Measurements from ENCODE around the gene ORM2. TPM values are rescaled to one million over a fixed set of nuclear protein-coding genes. Genes with fewer than 3 reads are reported as not detected.
A peak's percentile ranks its signal among the peaks of the same experiment; 100 is the strongest.
"Not testable (repeated sequence)": the region's sequence is repeated elsewhere in the genome, so short reads cannot be mapped to it uniquely, and the experiment has no call there.

The ORM2 gene
- total RNA-seq, result not detected

GRCh38 chr9:114329625-114330022 is at the start of gene ORM2:
Gene ORM2, plus strand, starts transcription at chr9:114329869. Its CDS starts 36 bp downstream, at chr9:114329905.
- not testable (repeated sequence) for DNase-seq (ENCODE audit: low spot score in 2 of 2); FAIRE-seq

- FAIRE-seq (no peak), DNase-seq (ENCODE audit: low spot score in 2 of 2) (no peak)
Observed at GRCh38 chr9:114280636-114281472, 48.8 kb upstream of the ORM2 start.

GRCh38 chr9:114281473-114282103 is 48.1 kb upstream of the ORM2 start:
- DNase-seq (ENCODE audit: low spot score in 2 of 2), result no peak

GRCh38 chr9:114282104-114282485 is 47.6 kb upstream of the ORM2 start:
- no peak for FAIRE-seq

More at GRCh38 chr9:114281473-114282103, 48.1 kb upstream of the ORM2 start:
- FAIRE-seq, result no peak

GRCh38 chr9:114282507-114282906 is 47.2 kb upstream of the ORM2 start:
- DNase-seq (ENCODE audit: low spot score in 2 of 2) (no peak), FAIRE-seq (no peak)

More at GRCh38 chr9:114282104-114282485, 47.6 kb upstream of the ORM2 start:
- DNase-seq (ENCODE audit: low spot score in 2 of 2), result no peak

GRCh38 chr9:114282926-114283325 is 46.7 kb upstream of the ORM2 start:
- DNase-seq (ENCODE audit: low spot score in 2 of 2), result no peak
- no peak for FAIRE-seq

GRCh38 chr9:114283551-114284111 is 46.0 kb upstream of the ORM2 start:
- DNase-seq (ENCODE audit: low spot score in 2 of 2) (no peak), FAIRE-seq (no peak)

- FAIRE-seq, result no peak
Observed at GRCh38 chr9:114284316-114285060, 45.2 kb upstream of the ORM2 start.

GRCh38 chr9:114285166-114285867 is 44.4 kb upstream of the ORM2 start:
- FAIRE-seq (no peak), DNase-seq (ENCODE audit: low spot score in 2 of 2) (no peak)

More at GRCh38 chr9:114284316-114285060, 45.2 kb upstream of the ORM2 start:
- no peak for DNase-seq (ENCODE audit: low spot score in 2 of 2)

- no peak for FAIRE-seq
- DNase-seq (ENCODE audit: low spot score in 2 of 2), result no peak
Observed at GRCh38 chr9:114286146-114286679, 43.5 kb upstream of the ORM2 start.

- FAIRE-seq, result no peak
- DNase-seq (ENCODE audit: low spot score in 2 of 2), result no peak
Observed at GRCh38 chr9:114287001-114287762, 42.5 kb upstream of the ORM2 start.

- FAIRE-seq (no peak), DNase-seq (ENCODE audit: low spot score in 2 of 2) (no peak)
Observed at GRCh38 chr9:114287763-114288192, 41.9 kb upstream of the ORM2 start.

GRCh38 chr9:114288193-114289091 is 41.2 kb upstream of the ORM2 start:
- no peak for FAIRE-seq

GRCh38 chr9:114289106-114289505 is 40.6 kb upstream of the ORM2 start:
- no peak for FAIRE-seq

More at GRCh38 chr9:114288193-114289091, 41.2 kb upstream of the ORM2 start:
- DNase-seq (ENCODE audit: low spot score in 2 of 2), result no peak

GRCh38 chr9:114289571-114290481 is 39.8 kb upstream of the ORM2 start:
- FAIRE-seq (no peak), DNase-seq (ENCODE audit: low spot score in 2 of 2) (no peak)

More at GRCh38 chr9:114289106-114289505, 40.6 kb upstream of the ORM2 start:
- DNase-seq (ENCODE audit: low spot score in 2 of 2), result no peak

GRCh38 chr9:114290561-114290986 is 39.1 kb upstream of the ORM2 start:
- FAIRE-seq, result no peak
- no peak for DNase-seq (ENCODE audit: low spot score in 2 of 2)

- FAIRE-seq, result no peak
- DNase-seq (ENCODE audit: low spot score in 2 of 2), result peak; percentile 56 to 66
Observed at GRCh38 chr9:114291064-114291474, 38.6 kb upstream of the ORM2 start.
